Measurements from ENCODE around the gene PCDHA12. TPM values are rescaled to one million over a fixed set of nuclear protein-coding genes. Genes with fewer than 3 reads are reported as not detected.

PCDHA12 gene
- total RNA-seq, 1 donor, result under 0.01 TPM

Other genes starting within 250 kb of the PCDHA12 start
- 5.4 TPM for gene CD14, start 242.1 kb upstream of the PCDHA12 start, total RNA-seq
- gene TMCO6, start 235.9 kb upstream of the PCDHA12 start, total RNA-seq, result 25.3 TPM
- 27.2 TPM for gene NDUFA2, start 227.7 kb upstream of the PCDHA12 start, total RNA-seq
- 61.1 TPM for gene IK, start 227.5 kb upstream of the PCDHA12 start, total RNA-seq
- 18.3 TPM for gene WDR55, start 210.4 kb upstream of the PCDHA12 start, total RNA-seq
- gene DND1, start 201.7 kb upstream of the PCDHA12 start, total RNA-seq, result 0.54 TPM
- gene HARS1, start 183.9 kb upstream of the PCDHA12 start, total RNA-seq, result 41.2 TPM
- 24.0 TPM for gene HARS2, start 183.9 kb upstream of the PCDHA12 start, total RNA-seq
- 22.1 TPM for gene ZMAT2, start 174.9 kb upstream of the PCDHA12 start, total RNA-seq
- gene PCDHA1, start 89.2 kb upstream of the PCDHA12 start, total RNA-seq, result not detected
- under 0.01 TPM for gene PCDHA2, start 80.5 kb upstream of the PCDHA12 start, total RNA-seq
- under 0.01 TPM for gene PCDHA3, start 74.3 kb upstream of the PCDHA12 start, total RNA-seq
- gene PCDHA4, start 68.2 kb upstream of the PCDHA12 start, total RNA-seq, result 0.27 TPM
- under 0.01 TPM for gene PCDHA5, start 53.7 kb upstream of the PCDHA12 start, total RNA-seq
- gene PCDHA6, start 47.3 kb upstream of the PCDHA12 start, total RNA-seq, result under 0.01 TPM
- gene PCDHA7, start 41.0 kb upstream of the PCDHA12 start, total RNA-seq, result 0.27 TPM
- gene PCDHA8, start 34.1 kb upstream of the PCDHA12 start, total RNA-seq, result under 0.01 TPM
- under 0.01 TPM for gene PCDHA9, start 26.9 kb upstream of the PCDHA12 start, total RNA-seq
- gene PCDHA10, start 19.4 kb upstream of the PCDHA12 start, total RNA-seq, result under 0.01 TPM
- gene PCDHA11, start 6.4 kb upstream of the PCDHA12 start, total RNA-seq, result under 0.01 TPM
- gene PCDHA13, start 6.8 kb downstream of the PCDHA12 start, total RNA-seq, result not detected
- gene PCDHAC1, start 51.0 kb downstream of the PCDHA12 start, total RNA-seq, result under 0.01 TPM
- gene PCDHAC2, start 91.2 kb downstream of the PCDHA12 start, total RNA-seq, result under 0.01 TPM
- gene PCDHB1, start 176.1 kb downstream of the PCDHA12 start, total RNA-seq, result under 0.01 TPM
- 0.27 TPM for gene PCDHB2, start 219.3 kb downstream of the PCDHA12 start, total RNA-seq
- gene PCDHB3, start 225.2 kb downstream of the PCDHA12 start, total RNA-seq, result under 0.01 TPM
- under 0.01 TPM for gene PCDHB4, start 246.5 kb downstream of the PCDHA12 start, total RNA-seq